Measurements from ENCODE around the gene KCNMA1.
A peak's percentile ranks its signal among the peaks of the same experiment; 100 is the strongest.
"Not testable (repeated sequence)": the region's sequence is repeated elsewhere in the genome, so short reads cannot be mapped to it uniquely, and the experiment has no call there.

Gene KCNMA1

DNA sequence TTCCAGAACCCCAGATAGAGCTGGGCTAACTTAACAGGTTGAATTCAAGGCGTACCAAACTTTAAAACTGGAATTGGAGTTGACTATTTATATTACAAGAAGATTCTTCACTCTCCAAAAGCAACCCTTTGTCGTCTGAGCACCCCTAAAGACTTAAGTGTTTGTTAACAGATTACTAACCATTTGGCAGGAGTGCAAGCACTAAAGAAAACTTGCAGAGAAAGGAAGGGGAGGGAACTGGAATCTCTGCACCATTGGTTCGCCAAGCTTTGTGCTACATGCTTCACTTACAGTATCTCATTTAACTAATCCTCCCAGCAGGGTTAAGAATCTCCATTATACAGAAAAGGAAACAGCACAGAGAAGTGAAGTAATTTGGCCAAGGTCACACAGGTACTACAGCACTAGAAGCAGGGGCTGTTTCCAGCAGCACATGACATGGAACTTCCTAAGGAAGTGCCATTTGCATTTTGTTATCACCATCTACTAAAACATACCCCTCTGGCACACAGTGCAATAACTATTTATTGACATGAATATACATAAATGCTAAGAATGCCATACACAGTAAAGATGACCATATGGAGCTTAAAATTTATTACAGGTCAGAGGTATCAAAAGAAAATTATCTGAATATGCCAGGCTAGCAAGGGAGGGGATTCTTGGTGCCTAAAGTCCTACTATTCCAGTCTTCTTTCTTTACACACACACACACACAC, 201.2 kb downstream of the KCNMA1 start:
- no peak for DNase-seq

DNA sequence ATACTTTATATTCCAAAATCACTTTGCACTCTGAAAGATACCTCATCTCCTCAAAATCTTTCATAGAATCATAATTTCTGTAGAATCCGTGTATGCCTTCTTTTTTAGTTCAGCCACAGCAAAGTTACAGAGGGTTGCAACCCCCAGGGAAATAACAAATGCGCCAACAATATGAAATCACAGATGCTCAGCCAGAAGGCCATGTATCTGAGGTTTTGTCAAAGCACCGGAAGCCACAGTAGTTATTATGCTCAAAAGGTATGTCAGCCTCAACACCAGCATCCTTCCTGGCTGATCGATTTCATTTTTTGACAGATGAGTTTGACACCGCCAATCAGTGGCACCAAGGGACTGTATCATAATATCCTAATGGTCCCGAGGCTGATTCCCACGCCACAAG, 204.1 kb downstream of the KCNMA1 start:
- DNase-seq, result no peak

DNA sequence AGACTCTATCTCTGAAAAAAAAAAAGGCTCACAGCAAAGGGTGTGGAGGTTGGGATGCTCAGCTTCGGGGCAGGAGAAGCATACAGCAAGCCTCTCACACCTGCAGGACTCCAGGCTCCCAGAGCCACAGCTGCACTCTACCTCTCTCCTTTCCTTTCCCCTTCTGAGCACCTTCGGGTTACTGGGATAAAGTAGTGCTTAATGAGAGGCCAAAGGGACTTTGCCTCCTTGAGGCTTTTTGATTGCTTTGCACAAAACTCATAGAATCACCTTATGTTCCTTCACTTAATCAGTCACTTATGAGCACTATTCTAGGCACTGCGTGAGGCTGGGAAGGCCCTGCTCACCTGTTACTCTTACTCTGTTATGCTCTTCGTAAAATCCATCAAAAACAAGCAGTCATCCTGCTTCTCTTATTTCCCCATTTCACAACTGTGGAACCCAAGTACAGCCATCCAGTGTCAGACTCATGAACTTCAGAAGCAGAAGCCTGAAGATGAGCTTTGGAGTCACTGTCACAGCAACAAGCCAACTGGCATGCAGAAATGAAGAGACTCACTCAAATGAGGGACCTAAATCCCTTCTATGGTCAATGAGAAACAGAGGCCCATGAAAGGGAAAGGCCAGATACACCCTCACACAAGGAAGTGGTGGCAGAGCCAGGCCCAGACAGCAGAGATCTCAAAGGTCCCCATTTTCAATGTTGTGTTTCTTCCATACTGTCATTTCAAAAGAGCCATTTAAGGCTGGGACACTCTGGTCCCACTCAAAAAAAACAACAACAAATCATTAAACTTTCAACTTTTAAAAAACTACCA, 205.4 kb downstream of the KCNMA1 start:
- DNase-seq, result no peak

DNA sequence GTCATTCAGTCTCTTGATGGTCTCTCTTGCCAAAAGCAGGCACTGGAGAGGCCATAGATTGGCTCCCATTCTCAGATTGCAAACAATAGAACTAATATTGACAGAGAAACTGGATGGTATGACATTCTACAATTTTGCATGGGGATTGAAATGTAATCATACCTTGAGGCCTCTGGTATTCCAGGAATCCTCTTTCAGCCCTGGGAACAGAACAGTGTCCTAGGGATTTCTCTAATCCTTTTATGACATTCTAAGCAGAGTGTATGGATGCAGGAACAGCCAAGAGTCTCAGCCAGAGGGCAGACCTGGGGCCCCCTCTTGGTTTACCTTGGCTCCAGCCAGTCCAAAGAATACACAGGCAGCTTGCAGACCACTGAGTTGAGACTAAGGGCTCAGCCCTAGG, 206.4 kb downstream of the KCNMA1 start:
- DNase-seq, result no peak

DNA sequence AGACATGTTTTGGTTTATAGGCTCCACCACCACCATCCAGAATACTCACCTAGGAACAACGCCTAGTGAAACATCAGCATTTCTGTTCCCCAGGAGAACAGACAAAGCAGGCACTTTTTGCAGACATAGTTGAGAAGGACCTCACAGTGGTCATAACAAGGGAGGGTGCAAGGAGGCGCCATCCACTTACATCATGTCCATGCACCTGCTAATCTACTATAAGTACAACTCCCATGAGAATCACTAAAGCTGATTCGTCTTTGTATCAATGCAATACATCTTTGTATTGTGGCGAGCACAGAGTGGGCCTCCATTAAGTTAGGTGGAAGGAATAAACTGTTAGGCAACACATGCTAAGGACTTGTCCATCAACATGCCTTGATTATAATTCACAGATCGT, 207.1 kb downstream of the KCNMA1 start:
- no peak for DNase-seq

DNA sequence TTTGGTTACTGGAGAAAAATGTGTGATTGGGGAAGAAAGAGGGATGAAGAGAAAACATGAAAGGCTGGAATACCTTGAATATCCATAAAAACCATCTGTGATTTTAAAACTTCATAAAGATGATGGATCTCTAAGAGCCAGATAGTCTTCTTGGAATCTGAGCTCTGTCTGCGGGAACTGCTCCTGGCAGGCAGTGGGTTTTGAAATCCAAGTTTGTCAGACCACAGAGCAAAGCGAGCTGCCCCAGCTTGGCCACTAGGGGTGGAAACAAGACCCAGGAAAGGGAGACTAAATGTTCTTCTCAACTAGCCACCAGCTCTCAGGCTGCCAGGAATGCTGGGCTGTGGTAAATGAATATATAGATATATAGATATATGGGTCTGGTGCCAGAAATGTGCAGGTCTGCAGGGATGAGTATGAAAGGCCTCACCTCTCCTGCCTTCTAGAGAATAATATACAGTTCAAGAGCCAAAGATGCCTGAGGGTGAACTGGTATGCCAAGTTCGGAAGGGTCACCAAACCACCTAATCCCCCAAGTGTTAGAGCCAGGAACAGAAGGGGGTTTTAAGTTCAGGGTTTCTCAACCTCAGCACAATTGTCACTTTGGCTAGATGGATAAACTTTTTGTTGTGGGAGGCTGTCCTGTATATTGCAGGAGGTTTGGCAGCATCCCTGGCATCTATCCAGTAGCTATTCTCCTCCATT, 208.8 kb downstream of the KCNMA1 start:
- DNase-seq, result peak; percentile 47

DNA sequence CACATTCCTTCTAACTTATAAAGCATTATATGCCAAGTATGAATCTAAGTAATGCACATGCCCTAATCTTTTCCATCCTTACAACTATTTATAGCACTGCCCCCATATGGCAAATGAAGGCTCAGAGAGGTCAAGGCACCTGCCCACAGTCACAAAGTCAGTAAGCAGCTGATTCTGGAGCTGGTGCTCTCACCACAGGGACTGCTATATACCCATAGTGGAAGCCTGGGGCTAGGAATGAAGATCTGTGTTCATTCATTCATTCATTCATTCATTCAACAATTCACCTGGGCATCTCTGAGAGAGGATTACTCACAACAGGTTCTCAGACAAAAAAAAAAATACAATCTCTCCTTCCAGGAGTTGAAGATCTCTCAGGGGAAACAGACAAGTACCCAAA, 213.4 kb downstream of the KCNMA1 start:
- no peak for DNase-seq

DNA sequence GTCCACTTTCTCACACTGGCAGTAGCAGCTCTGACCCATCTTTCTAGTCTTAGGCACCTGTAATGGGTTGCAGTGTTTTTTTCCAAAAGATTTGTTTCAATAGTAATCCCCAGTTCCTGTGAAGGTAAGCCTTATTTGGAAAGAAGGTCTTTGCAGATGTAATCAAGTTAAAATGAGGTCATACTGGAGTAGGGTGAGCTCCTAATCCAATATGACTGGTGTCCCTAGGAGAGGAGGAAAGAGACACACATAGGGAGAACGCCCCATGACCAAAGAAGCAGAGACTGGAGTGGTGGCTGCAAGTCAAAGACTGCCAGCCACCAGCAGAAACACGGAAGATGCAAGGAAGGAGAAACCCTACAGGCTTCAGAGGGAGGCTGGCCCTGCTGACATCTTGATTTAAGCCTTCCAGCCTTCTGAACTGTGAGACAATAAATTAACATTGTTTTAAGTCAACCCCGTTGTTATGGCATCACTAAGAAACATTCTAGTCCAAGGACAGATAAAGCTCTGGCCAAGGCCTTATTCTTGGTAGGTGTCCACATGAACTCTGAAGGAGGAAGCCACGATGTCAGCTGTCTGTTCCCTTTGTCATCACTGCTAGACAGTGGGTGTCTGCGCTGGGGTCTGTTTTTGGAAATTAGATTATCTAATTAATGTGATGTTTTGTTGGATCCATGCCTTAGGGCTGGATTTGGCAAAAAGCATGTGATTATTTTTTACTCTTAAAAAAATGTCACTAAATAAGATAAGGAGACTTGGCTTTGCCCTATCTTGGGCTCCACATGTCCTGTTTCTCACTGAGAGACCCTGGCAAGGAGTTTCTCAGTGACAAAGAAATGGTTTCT, 214.9 kb downstream of the KCNMA1 start:
- no peak for DNase-seq

DNA sequence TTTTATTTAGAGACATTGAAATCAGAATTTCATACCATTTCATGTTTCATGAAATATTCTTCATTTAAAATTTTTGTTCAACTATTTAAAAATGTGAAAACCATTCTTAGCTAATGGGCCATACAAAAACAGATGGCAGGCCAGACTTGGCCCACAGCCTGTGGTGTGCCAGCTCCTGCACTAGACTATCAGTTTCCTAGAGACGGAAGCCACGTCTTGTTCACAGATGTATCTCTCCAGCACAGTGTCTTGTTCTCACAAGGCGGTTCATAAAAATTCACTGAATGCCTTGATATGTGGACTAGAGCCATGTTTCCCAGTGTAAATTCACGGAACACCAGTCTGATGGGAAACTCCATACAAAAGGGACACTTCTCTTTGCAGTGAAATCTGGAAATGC, 216.0 kb downstream of the KCNMA1 start:
- DNase-seq, result no peak

DNA sequence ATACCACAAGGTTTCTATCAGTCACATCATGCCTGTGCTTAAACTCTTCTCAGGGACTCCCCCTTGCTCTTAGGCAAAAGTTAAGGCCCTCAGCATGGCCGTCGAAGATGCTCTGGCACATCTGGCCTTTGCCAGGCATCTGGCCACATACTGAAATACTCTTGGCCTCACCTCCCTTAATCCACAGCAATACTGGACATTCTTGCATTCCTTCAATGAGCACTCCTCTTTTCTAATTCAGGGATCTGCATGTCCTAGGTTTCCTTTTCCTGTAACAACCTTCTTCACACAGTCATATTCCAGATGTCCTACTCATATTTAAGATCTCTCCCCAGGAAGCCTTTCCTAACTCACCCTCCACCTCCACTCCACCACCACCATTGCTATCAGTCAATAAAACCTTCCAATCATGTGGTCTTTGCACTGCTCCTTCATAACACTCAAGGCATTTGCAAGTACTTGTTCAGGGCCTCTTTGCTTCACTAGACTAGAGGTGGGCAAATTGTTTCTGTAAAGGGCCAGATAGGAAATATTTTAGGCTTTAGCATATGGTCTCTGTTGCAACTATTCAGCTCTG, 216.6 kb downstream of the KCNMA1 start:
- no peak for DNase-seq

DNA sequence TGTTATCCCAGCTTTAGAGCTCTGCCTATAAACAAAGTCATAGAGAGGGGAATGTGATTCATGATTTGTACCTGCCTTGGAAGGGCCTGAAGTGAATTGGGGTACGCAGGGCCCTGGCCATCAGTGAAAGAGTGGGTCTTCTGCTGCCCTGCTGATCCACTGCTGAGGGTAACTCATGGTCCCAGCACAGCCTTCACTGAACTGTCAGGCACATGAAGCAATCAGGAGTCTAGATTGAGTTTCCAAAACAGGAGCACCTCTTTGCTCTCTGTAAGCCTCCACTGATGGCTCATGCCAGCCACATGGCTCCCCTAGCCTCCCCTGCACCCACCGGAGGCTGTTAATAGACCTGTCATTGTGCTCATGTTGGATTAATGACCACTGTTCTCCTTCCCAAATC, 217.6 kb downstream of the KCNMA1 start:
- DNase-seq, result no peak

DNA sequence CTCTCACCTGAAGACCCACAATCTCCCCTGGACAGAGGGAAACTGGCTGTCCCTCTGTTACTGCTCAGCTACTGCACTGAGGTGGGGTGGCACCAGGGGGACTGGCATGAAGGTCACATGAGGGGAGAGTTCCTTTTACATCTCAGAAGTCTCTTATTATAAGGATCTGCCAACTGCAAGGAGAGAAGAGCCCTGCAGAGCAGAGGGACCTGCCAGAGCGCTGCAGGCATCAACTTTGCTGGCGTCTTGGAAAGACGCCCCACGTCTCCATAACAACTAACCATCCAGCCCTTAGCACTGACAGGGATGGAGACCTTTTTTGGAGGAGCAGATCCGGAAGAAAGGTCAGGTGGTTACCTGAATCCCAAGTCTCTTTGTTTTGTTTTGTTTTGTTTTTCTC, 218.6 kb downstream of the KCNMA1 start:
- DNase-seq, result no peak

DNA sequence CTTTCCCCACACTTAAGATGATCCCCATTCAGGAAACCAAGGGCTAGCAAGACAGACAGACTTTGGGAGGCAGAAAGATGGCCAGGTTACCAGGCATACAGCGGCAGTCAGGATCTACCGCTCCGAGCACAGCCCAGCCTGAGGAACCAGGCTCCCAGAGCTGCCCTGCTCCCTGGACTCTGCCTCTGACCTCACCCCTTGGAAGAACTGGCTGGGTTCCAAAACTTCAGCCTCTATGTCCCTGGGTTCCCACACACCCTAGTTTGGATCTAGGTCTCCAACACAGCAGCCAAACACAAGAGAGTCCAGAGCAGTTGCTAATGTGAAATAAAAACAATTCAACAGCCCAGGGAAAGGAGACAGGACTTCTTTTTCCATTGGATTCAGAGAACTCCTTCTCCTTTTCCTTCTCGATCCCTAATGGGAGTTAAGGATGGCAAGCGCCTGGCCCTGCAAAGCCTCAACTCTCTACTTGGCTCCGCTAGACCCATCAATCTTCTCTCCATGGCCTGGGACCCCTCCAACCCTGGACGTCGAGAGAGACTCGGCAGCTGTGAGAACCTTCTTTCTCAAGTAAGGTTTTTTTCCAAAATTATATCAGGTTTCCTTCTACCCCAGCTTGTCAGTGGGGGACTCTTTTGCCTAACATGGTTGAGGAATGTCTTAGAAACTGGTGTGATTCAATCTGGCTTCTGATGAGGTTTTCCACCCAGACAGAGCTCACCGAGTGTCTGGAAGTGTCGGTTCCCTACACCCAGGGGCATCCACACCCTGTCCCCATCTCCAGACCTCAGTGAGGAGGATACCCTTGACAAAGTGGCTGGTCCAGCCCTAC, 219.6 kb downstream of the KCNMA1 start:
- no peak for DNase-seq

DNA sequence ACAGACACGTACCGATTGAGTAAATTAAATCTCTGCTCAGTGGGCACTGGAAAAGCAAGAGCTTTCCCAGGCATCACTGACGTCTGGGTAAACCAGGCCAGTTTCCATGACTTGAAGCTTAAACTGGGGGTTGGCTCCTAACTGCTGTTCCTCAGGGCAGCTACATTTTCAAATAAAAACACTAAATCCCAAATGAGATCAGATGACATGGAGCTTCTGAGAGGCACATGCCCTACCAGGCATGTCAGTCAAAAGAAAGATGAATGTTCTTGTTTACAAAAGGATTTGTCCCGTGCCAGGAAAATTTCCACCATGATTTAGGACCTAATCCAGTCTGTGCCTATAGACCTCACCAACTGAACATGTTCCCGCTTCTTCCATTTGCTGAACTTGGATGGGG, 220.2 kb downstream of the KCNMA1 start:
- DNase-seq, result no peak

DNA sequence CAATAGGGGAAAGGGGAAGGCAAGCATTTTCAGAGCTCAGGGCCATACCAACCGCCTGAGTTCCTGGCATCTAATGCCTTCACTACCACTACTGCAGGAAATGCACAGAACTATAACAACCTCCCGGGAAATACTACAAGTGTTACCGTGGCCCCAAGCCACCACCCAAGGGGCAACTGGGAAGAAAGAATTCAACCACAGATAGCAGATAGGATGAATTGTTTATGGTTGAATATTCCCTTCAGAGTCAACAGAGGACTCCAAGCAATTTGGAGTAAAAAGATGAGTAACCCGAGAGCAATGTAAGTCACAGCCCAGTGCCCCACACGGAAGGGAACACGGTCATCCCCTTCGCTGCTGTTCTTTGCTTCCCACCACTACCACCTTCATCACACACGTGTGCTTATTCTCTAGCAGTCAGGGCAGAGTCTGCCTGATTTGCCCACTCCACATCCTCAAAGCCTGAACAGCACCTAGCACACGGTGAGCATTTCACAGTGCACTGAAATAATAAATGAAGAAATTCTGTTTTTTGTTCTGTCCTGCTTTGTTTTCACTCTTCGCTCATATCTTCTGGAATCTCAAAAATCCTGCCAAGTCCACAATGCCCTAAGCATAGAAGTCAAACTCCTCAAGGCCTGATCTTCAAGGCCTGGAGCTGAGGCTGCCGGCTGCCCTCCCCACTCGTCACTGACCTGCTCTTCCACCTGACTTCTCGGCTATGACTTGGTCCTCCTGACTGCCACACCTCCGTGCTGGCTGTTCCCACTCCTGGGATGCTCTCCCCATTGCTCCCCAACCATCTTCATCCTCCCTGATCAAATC, 221.1 kb downstream of the KCNMA1 start:
- DNase-seq, result no peak

DNA sequence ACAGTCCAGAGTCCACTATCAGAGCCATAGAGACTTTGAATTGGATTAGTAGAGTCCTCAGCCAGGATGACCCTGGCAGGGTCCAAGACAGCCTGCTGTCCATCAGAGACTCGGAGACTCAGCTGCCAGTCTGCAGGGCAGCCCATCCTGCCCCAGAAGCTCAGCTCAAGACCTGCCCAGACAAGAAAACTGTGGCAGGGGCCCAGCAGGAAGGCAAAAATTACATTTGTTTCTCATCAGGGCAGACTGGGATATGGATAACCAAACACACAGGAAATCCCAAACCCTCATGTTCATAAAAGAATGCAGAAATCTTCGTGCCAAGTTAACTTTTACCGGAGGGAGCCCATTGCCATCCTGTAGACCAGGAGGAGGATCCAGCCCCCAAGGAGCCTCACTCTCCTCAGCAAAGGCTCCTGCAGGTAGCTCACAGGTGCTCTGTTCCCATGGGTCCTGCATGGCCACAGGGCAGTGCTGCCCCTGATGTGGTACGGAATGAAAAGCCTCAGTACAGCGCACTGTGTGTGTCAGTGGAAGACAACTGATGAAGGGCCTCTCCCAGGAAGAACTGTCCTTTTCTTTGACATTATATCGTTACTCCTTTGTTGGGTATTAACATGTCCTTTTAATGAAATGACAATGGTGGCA, 222.2 kb downstream of the KCNMA1 start:
- no peak for DNase-seq

DNA sequence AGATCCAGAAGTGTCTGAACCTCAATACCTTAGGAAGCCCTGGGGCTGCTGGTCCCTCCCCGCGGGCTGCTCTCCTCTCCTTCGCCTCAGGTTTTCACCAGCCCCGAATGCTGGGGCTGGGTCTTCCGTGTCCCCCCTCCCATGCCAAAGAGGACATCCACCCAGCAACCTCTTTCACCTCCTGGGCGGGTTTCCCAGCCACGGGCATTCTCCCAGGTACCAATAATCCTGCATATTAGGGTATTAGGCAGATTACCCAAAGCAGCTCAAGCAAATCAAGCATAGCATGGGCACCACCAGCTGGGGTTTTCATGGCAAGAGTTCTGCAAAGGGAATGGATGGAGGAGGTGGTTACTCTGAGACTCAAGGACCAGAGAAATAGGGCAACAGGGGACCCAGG, 224.4 kb downstream of the KCNMA1 start:
- DNase-seq, result no peak

DNA sequence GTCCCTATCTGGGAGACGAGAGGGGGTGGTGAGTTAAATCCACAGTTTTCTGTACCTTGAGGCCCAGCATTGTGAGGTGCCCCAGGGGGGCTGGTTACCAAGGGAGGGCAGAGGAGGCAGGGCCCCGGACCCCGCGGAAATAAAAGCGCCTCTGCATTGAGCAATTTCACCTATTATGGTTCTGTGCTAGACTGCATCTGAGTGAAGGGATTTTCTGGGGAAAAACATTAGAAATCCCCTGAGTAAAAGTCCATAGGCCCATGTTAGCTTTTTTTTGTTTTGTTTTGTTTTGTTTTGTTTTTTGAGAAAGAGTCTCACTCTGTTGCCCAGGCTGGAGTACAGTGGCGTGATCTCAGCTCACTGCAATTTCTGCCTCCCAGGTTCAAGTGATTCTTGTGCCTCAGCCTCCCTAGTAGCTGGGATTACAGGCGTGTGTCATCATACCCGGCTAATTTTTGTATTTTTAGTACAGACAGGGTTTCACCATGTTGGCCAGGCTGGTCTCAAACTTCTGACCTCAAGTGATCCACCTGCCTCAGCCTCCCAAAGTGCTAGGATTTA, 225.0 kb downstream of the KCNMA1 start:
- not testable (repeated sequence) for DNase-seq

DNA sequence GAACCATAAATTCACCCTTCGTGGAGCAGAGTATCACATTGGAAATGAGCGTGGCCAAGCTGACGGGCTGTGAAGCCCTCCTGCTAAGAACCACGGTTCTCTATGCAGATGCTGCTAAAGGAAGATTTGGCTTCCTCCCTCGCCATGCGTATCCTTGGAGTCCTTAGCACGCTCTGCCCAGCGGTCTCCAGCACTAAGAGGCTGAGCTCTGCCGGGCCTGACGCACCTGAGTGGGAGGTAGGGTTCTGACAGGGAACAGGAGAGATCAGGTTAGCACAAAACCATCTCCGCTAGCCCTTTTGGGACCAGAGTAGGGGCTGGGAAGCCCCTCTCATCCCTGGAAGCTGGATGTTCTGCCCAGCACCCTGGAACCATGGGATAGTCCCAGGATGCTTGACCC, 225.8 kb downstream of the KCNMA1 start:
- DNase-seq, result no peak

DNA sequence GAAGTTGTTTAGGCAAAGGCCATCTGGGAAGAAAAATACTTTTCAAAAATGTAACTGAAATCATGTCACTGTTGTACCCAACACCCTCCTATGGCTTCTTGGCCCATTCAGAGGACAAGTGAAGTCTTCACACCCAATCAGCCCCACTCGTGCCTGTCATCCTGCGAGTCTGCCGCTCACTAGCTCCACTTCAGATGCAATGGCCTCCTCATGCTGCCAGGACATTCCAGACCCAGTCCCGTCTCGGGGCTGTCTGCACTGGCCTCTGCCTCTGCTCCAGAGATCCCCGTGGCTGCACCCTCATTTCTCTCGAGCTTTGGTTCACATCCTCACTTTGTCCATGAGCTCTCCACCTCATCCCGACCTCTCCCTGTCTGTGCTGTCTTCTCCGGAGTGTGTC, 227.1 kb downstream of the KCNMA1 start:
- no peak for DNase-seq

All from inflammatory macrophage treated with lipopolysaccharide for 4 hours (primary cell).